Measurements from ENCODE around the gene TMED8.

Gene TMED8

GRCh38 chr14:77403768-77404167, 26.9 kb upstream of the TMED8 start:
- Histone ChIP-seq H3K9me3 (no peaks in the 10 kb centered on the region), H3K27me3 (no peaks in the 10 kb centered on the region), H3K27ac (no peak overlapping the region), H3K4me1 (no peaks in the 10 kb centered on the region), H3K4me3 (no peak overlapping the region), H3K36me3 (no peaks in the 10 kb centered on the region)
- DNase-seq = no peak
- intact Hi-C loops (cut with DNase I; ENCODE audit: low total_unique reads) = no loop called here
- TF ChIP-seq, protein P1, sequence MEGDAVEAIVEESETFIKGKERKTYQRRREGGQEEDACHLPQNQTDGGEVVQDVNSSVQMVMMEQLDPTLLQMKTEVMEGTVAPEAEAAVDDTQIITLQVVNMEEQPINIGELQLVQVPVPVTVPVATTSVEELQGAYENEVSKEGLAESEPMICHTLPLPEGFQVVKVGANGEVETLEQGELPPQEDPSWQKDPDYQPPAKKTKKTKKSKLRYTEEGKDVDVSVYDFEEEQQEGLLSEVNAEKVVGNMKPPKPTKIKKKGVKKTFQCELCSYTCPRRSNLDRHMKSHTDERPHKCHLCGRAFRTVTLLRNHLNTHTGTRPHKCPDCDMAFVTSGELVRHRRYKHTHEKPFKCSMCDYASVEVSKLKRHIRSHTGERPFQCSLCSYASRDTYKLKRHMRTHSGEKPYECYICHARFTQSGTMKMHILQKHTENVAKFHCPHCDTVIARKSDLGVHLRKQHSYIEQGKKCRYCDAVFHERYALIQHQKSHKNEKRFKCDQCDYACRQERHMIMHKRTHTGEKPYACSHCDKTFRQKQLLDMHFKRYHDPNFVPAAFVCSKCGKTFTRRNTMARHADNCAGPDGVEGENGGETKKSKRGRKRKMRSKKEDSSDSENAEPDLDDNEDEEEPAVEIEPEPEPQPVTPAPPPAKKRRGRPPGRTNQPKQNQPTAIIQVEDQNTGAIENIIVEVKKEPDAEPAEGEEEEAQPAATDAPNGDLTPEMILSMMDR (IDR thresholded peaks at IDR 0.05) = no peak

DNA sequence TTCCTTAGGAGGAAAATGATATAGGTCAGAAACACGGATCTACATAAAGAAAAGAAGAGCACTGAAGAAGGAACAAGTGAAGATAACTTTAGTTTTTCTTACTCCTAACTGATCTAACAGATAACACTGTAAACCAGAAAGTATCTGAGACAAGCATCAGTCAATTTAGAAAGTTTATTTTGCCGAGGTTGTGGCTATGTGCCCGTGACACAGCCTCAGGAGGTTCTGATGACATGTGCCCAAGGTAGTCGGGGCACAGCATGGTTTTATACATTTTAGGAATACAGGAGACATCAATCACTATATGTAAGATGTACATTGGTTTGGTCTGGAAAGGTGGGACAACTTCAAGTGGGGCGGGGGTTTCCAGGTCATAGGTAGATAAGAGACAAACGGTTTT, 23.3 kb upstream of the TMED8 start:
- H3K9me3 ChIP-seq = no peaks in the 10 kb centered on the region
- DNase-seq = no peak
- H3K4me1 ChIP-seq = no peaks in the 10 kb centered on the region
- H3K27ac ChIP-seq = no peak overlapping the region
- no peak overlapping the region for H3K4me3 ChIP-seq
- TF ChIP-seq, protein P1 (IDR thresholded peaks at IDR 0.05) = no peak
- intact Hi-C loops (cut with DNase I; ENCODE audit: low total_unique reads) = no loop called here
- H3K27me3 ChIP-seq = no peaks in the 10 kb centered on the region
- no peaks in the 10 kb centered on the region for H3K36me3 ChIP-seq

DNA sequence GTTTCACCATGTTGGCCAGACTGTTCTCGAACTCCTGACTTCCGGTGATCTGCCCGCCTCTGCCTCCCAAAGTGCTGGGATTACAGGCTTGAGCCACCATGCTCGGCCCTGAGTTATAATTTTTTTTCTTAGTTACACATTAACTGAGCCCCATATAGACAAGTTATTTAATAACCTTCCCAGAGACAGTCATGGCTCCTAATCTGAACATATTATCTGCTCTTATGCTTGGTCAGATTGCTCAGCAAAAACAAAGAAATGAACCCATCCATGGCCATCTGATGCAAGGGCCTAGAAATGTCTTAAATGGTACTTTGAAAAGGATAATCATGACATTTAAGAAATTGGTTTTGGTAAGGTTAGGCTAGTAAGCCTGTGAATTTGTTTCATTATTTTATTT, 13.3 kb upstream of the TMED8 start:
- TF ChIP-seq, protein P1 (IDR thresholded peaks at IDR 0.05) = no peak
- Histone ChIP-seq H3K27ac (no peak overlapping the region), H3K27me3 (no peaks in the 10 kb centered on the region), H3K9me3 (no peaks in the 10 kb centered on the region), H3K4me1 (no peaks in the 10 kb centered on the region), H3K36me3 (no peaks in the 10 kb centered on the region), H3K4me3 (no peak overlapping the region)
- intact Hi-C loops (cut with DNase I; ENCODE audit: low total_unique reads) = no loop called here
- no peak for DNase-seq

DNA sequence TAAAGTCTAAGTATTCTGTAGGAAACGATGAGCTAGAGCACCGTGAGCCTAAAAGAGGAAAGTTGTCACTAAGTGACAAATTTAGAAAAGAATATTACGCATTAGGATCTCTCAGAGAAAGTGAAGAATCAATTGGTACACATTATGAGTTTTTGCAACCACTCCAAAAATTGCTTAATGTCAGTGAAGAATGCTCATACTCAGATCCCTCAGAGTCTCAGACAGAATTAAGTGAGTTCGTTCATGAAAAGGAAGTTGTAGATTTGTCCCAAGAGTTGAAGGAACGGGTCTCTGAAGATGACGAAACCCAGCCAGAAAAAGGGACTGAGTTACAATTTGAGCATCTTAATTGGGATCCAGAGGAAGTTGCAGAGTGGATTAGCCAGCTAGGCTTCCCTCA, 1.8 kb upstream of the TMED8 start:
- Histone ChIP-seq H3K36me3 (no peaks in the 10 kb centered on the region), H3K27ac (no peak overlapping the region), H3K4me1 (peaks cover 0 to 15% (median 12%) of the 10 kb centered on the region in 4 donors), H3K27me3 (no peaks in the 10 kb centered on the region), H3K9me3 (no peaks in the 10 kb centered on the region), H3K4me3 (no peak overlapping the region)
- intact Hi-C loops (cut with DNase I; ENCODE audit: low total_unique reads) = no loop called here
- DNase-seq = no peak
- TF ChIP-seq, protein P1 (IDR thresholded peaks at IDR 0.05) = no peak

DNA sequence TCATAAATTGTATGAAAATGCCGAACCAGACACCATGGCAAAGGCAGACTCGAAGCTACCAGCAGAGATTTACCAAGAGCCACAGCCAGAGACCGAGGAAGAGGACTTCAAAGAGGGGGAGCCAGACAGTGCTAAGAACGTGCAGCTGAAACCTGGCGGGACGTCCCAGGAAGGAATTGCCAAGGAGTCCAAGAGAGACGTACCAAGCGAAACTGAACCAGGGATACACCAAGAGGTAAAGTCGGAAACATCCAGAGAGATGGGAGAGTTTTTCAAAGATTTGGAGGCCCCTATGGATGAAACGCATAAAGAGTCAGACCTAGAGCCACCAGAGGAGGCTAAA, 579 bp upstream of the TMED8 start:
- peak overlapping the region in 1 of 2 donors; percentile 87 for H3K27ac ChIP-seq
- no peaks in the 10 kb centered on the region for H3K27me3 ChIP-seq
- no peaks in the 10 kb centered on the region for H3K9me3 ChIP-seq
- TF ChIP-seq, protein P1 (IDR thresholded peaks at IDR 0.05) = no peak
- no peak for DNase-seq
- no peaks in the 10 kb centered on the region for H3K36me3 ChIP-seq
- H3K4me3 ChIP-seq = peak overlapping the region; percentile 71 to 89
- peaks cover 0 to 15% (median 12%) of the 10 kb centered on the region in 4 donors for H3K4me1 ChIP-seq
- intact Hi-C loops (cut with DNase I; ENCODE audit: low total_unique reads) = loop anchor here (2.0 kb wide), 1 partner anchor 55 kb away; no protein-coding TSS in a partner anchor
